Lower leg skin (tissue), 3 donors: Measurements from ENCODE around the gene BMP10.
A peak's percentile ranks its signal among the peaks of the same experiment; 100 is the strongest.

ENCODE experiments used
- CTCF ChIP-seq, 3 donors: fragments of 450-650 bp; IDR thresholded peaks; one replicate each; pipeline ENCODE4 v1.5.1; 2016; ENCODE audit warnings: antibody characterized with exemption in 3 of 3, mild to moderate bottlenecking in 3 of 3, moderate library complexity in 2 of 3
- POLR2A ChIP-seq, 2 donors: fragments of 450-650 bp; IDR thresholded peaks; one replicate each; pipeline ENCODE4 v1.6.1; 2016 to 2017; ENCODE audit warnings: antibody characterized with exemption in 2 of 2, mild to moderate bottlenecking in 1 of 2, moderate library complexity in 1 of 2

- peak in 2 of 3 donors; percentile 62 to 75 for TF ChIP-seq CTCF (IDR thresholded peaks at IDR 0.05)
- TF ChIP-seq POLR2A (IDR thresholded peaks at IDR 0.05): no peak
Measured at GRCh38 chr2:68909793-68910674, 38.8 kb upstream of the BMP10 start.
